ENCODE data around the gene LILRB3. TPM values are rescaled to one million over a fixed set of nuclear protein-coding genes. Genes with fewer than 3 reads are reported as not detected.
A peak's percentile ranks its signal among the peaks of the same experiment; 100 is the strongest.
"Not testable (repeated sequence)": the region's sequence is repeated elsewhere in the genome, so short reads cannot be mapped to it uniquely, and the experiment has no call there.

Gene LILRB3
- total RNA-seq, 2 donors from 2014 or later = 0.33 to 2.1 TPM

DNA sequence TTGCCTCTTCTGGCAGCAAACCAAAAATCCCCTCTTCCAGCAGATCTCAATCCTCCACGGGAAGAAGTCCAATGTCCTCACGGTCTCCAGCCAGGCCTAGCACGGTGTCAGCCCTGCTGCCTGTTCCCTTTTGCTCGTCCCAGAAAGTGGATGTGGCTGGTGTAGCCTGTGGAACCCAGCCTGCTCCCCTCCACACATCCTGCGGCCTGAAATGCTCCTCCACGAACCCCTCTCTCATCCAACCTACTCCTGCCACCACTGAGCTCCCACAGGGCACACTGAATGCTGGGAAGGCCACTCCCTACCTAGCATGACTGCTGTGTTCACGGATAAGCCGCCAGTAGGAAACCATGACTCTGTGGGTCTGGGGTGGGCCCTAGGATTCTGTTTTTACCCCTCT is 36.5 kb downstream of the LILRB3 start:
- intact Hi-C loops (cut with DNase I) = no loop called here
- no peak for ATAC-seq
- H3K27ac ChIP-seq = peak overlapping the region; percentile 94 to 99 (median 96)

GRCh38 chr19:54183431-54183830 is 39.4 kb downstream of the LILRB3 start:
- WGBS, 2 donors = 66 to 75% methylated on average over 4 to 11 of the region's 11 CpGs
- no peak for ATAC-seq
- intact Hi-C loops (cut with DNase I) = no loop called here
- no peak overlapping the region for H3K4me3 ChIP-seq
- DNase-seq = no peak
- H3K36me3 ChIP-seq (replicated peaks in 1 of 2; ENCODE audit: insufficient read depth in 1 of 2, low read depth in 2 of 2) = no peaks in the 10 kb centered on the region
- TF ChIP-seq, protein P1, sequence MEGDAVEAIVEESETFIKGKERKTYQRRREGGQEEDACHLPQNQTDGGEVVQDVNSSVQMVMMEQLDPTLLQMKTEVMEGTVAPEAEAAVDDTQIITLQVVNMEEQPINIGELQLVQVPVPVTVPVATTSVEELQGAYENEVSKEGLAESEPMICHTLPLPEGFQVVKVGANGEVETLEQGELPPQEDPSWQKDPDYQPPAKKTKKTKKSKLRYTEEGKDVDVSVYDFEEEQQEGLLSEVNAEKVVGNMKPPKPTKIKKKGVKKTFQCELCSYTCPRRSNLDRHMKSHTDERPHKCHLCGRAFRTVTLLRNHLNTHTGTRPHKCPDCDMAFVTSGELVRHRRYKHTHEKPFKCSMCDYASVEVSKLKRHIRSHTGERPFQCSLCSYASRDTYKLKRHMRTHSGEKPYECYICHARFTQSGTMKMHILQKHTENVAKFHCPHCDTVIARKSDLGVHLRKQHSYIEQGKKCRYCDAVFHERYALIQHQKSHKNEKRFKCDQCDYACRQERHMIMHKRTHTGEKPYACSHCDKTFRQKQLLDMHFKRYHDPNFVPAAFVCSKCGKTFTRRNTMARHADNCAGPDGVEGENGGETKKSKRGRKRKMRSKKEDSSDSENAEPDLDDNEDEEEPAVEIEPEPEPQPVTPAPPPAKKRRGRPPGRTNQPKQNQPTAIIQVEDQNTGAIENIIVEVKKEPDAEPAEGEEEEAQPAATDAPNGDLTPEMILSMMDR (IDR thresholded peaks at IDR 0.05) = no peak
- no peak for TF ChIP-seq POLR2A (IDR thresholded peaks at IDR 0.05)
- H3K27me3 ChIP-seq = no peaks in the 10 kb centered on the region
- no peak overlapping the region for H3K27ac ChIP-seq
- H3K4me1 ChIP-seq = peaks cover 31% of the 10 kb centered on the region
- no peaks in the 10 kb centered on the region for H3K9me3 ChIP-seq

More for the DNA sequence above, 36.5 kb downstream of the LILRB3 start:
- H3K4me3 ChIP-seq = no peak overlapping the region
- TF ChIP-seq POLR2A (IDR thresholded peaks at IDR 0.05) = no peak
- TF ChIP-seq, protein P1 (IDR thresholded peaks at IDR 0.05) = no peak
- 43% methylated on average over 8 of the region's 8 CpGs for WGBS, 2 donors
- DNase-seq = no peak
- H3K27me3 ChIP-seq = no peaks in the 10 kb centered on the region
- peaks cover 36% of the 10 kb centered on the region for H3K4me1 ChIP-seq
- H3K36me3 ChIP-seq (replicated peaks in 1 of 2; ENCODE audit: insufficient read depth in 1 of 2, low read depth in 2 of 2) = no peaks in the 10 kb centered on the region
- H3K9me3 ChIP-seq = no peaks in the 10 kb centered on the region

DNA sequence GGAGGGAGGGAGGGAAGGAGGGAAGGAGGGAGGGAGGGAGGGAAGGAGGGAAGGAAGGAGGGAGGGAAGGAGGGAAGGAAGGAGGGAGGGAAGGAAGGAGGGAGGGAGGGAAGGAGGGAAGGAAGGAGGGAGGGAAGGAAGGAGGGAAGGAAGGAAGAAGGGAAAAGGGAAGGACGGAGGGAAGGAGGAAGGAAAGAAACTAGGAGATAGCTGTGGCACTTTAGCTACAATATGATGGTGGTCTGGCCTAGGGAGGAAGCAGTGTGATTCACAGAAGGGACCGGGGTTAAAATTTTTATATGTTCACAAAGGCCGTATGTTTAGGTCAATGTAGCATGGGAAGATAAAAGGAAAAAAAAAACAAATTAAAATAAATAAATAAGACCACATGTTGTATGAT is 40.9 kb downstream of the LILRB3 start:
- WGBS, 2 donors = 87 to 92% methylated on average over 3 of the region's 3 CpGs
- H3K36me3 ChIP-seq (replicated peaks in 1 of 2; ENCODE audit: insufficient read depth in 1 of 2, low read depth in 2 of 2); H3K27ac ChIP-seq; H3K27me3 ChIP-seq; H3K4me3 ChIP-seq; intact Hi-C loops (cut with DNase I); DNase-seq; H3K9me3 ChIP-seq; ATAC-seq: not testable (repeated sequence)
- peaks cover 16% of the 10 kb centered on the region for H3K4me1 ChIP-seq

GRCh38 chr19:54180691-54181091 is 42.1 kb downstream of the LILRB3 start:
- TF ChIP-seq, protein P1 (IDR thresholded peaks at IDR 0.05) = no peak
- no peak for TF ChIP-seq POLR2A (IDR thresholded peaks at IDR 0.05)
- DNase-seq (no peak), ATAC-seq (no peak)
- WGBS, 2 donors = 94 to 96% methylated on average over 34 to 37 of the region's 37 CpGs
- intact Hi-C loops (cut with DNase I) = no loop called here
- H3K4me3 ChIP-seq = no peak overlapping the region
- no peak overlapping the region for H3K27ac ChIP-seq
- H3K27me3 ChIP-seq = no peaks in the 10 kb centered on the region
- peaks cover 4% of the 10 kb centered on the region for H3K4me1 ChIP-seq
- no peaks in the 10 kb centered on the region for H3K9me3 ChIP-seq
- no peaks in the 10 kb centered on the region for H3K36me3 ChIP-seq (replicated peaks in 1 of 2; ENCODE audit: insufficient read depth in 1 of 2, low read depth in 2 of 2)

GRCh38 chr19:54179921-54180461 is 42.8 kb downstream of the LILRB3 start:
- TF ChIP-seq, protein P1 (IDR thresholded peaks at IDR 0.05) = peak in 2 of 7 experiments; percentile 8 to 32
- TF ChIP-seq POLR2A (IDR thresholded peaks at IDR 0.05) = no peak
- H3K36me3 ChIP-seq (replicated peaks in 1 of 2; ENCODE audit: insufficient read depth in 1 of 2, low read depth in 2 of 2) = no peaks in the 10 kb centered on the region
- DNase-seq (peak in 2 of 4 donors; percentile 34 to 58), ATAC-seq (peak; percentile 26)
- 54 to 55% methylated on average over 5 to 10 of the region's 10 CpGs for WGBS, 2 donors
- intact Hi-C loops (cut with DNase I) = no loop called here
- no peak overlapping the region for H3K27ac ChIP-seq
- H3K4me3 ChIP-seq = no peak overlapping the region
- H3K27me3 ChIP-seq = no peaks in the 10 kb centered on the region
- no peaks in the 10 kb centered on the region for H3K9me3 ChIP-seq
- no peaks in the 10 kb centered on the region for H3K4me1 ChIP-seq

Measured in body of pancreas (tissue), 4 donors.